GM12875 (cell line): ENCODE results near the gene TRAPPC2.

Experiments
- H3K4me3 ChIP-seq: one replicate; pipeline ENCODE4 v1.5.1; 2011; ENCODE audit warnings: low read depth, low read length, control low read depth
- CTCF ChIP-seq: IDR thresholded peaks from 2 replicates; pipeline ENCODE4 v1.5.1; 2011; ENCODE audit warnings: low read depth, mild to moderate bottlenecking, control low read depth, inconsistent platforms, low read length, moderate library complexity, borderline replicate concordance; ENCODE audit not compliant: insufficient read depth

The TRAPPC2 gene

GRCh38 chrX:13759152-13759718 lies 24.8 kb upstream of the TRAPPC2 start:
- H3K4me3 ChIP-seq = no peak overlapping the region
- no peak for TF ChIP-seq CTCF

GRCh38 chrX:13756381-13756780 lies 22.0 kb upstream of the TRAPPC2 start:
- no peak for TF ChIP-seq CTCF

GRCh38 chrX:13755254-13755653 lies 20.8 kb upstream of the TRAPPC2 start:
- no peak overlapping the region for H3K4me3 ChIP-seq
- TF ChIP-seq CTCF = no peak

More at GRCh38 chrX:13756381-13756780, 22.0 kb upstream of the TRAPPC2 start:
- no peak overlapping the region for H3K4me3 ChIP-seq

DNA sequence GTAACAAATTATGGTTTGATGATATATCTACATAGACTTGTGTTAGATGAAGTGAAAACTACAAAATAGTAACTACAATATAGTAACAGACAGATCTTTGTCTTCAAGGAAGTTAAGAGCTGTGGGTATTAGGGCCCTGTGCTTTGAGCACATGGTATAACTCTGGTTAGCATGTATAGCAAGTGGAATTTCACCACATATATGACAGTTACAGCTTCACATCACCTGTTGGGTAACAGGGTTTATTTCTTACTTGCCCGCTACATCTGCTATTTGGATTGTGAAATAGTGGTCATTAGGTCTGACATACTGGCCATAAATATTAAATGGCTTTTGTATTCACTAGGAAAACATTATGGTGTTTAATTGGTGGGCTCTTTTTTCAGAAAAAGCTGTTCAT lies 20.3 kb upstream of the TRAPPC2 start:
- no peak overlapping the region for H3K4me3 ChIP-seq
- no peak for TF ChIP-seq CTCF

GRCh38 chrX:13752646-13753045 lies 18.2 kb upstream of the TRAPPC2 start:
- no peak for TF ChIP-seq CTCF
- H3K4me3 ChIP-seq = no peak overlapping the region

DNA sequence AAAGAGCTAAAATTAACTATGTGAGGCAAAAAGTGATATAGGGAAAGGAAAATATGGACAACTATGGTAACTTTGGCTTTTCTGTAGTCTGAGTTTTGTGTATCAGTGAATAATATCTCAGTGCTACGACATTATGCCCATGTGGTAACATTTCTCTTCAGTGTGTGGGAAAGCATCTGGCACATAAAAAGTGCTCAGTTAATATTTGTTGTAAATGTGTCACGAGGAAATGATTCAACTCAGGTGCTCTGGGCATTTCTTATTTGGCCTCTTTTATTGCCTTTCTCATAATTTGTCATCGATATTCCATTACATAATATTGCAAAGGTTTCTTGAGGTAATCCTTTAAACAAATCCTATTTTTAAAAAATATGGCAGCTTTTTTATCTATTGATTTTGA lies 17.7 kb upstream of the TRAPPC2 start:
- H3K4me3 ChIP-seq = no peak overlapping the region
- TF ChIP-seq CTCF = no peak

DNA sequence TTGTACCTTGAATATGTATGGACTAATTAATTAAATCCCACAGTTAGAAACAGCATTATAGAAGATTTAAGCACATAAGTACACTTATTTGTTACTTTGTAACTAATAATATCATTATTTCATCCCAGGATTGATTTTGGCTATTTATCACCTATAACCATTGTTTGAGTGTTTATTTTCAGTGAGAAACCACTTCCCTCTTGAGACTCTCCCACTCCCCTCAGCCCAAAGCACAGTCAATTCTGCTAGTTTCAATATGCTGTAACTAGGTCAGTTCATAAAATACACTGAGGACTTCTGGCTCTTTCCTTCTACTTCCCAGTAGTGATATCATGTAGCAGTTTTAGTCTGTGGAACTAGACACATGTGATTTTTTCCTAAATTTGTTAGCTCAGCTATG lies 16.4 kb upstream of the TRAPPC2 start:
- TF ChIP-seq CTCF = no peak

More for the DNA sequence above, 16.4 kb upstream of the TRAPPC2 start:
- no peak overlapping the region for H3K4me3 ChIP-seq
